HG03064 (cell line): ENCODE measurements around the gene DEFB113.

Experiments
- ATAC-seq: cut with Tn5 transposase; IDR thresholded peaks from one replicate; pipeline ENCODE4 v1.9.1; 2021; ENCODE audit warnings: low read depth; ENCODE audit not compliant: unreplicated experiment

DEFB113 gene

GRCh38 chr6:49937811-49938210 is 31.6 kb downstream of the DEFB113 start:
- no peak for ATAC-seq

- no peak for ATAC-seq
Observed at GRCh38 chr6:49937017-49937416, 32.4 kb downstream of the DEFB113 start.

- no peak for ATAC-seq
Observed at GRCh38 chr6:49935387-49935786, 34.0 kb downstream of the DEFB113 start.

- ATAC-seq = no peak
Observed at GRCh38 chr6:49934770-49935169, 34.7 kb downstream of the DEFB113 start.

GRCh38 chr6:49933526-49933925 is 35.9 kb downstream of the DEFB113 start:
- ATAC-seq = no peak

GRCh38 chr6:49929340-49929739 is 40.1 kb downstream of the DEFB113 start:
- ATAC-seq = no peak

- no peak for ATAC-seq
Observed at GRCh38 chr6:49923826-49924225, 45.6 kb downstream of the DEFB113 start.

GRCh38 chr6:49919935-49920644 is 49.3 kb downstream of the DEFB113 start:
- no peak for ATAC-seq

- no peak for ATAC-seq
Observed at GRCh38 chr6:49919261-49919660, 50.2 kb downstream of the DEFB113 start.

- no peak for ATAC-seq
Observed at GRCh38 chr6:49918787-49919186, 50.6 kb downstream of the DEFB113 start.
